ENCODE results near the gene VIPR2. TPM values are rescaled to one million over a fixed set of nuclear protein-coding genes. Genes with fewer than 3 reads are reported as not detected.
A peak's percentile ranks its signal among the peaks of the same experiment; 100 is the strongest.

The VIPR2 gene
- total RNA-seq, 4 donors from 2014 or later, result 1.8 to 3.7 (median 2.7) TPM

DNA sequence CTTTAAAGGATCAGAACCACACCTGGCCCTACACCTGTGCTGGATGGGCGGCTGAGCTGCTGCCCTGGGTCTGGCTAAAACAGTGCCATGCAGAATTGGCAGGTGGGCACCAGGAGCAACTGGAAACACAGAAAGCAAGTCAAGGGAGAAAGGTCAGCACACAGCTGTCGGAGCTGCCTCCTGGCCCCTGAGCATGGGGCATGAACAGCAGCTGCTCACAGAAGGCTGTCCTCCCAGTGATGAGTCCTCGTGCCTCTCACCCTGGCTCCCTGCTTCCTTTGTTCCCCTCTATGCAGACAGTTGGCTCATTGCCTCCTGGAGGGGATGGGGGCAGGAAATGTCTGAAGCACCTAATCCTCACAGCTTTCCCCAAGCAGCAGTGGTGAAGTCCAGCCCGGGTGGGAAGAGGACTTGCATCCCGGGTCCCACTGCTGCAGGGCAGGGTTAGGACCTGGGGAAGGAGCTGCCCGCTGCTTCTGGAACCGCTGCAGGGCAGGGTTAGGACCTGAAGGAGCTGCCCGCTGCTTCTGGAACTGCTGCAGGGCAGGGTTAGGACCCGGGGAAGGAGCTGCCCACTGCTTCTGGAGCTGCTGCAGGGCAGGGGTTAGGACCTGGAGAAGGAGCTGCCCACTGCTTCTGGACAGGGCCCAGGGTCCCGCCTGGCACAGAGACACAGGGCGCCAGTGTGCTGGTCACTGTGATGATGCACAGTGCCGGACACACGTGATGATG lies 37.3 kb downstream of the VIPR2 start:
- in situ Hi-C loops (cut with MboI; ENCODE audit: low pct_ligation_motif_present in 1 of 4, low pct_unique_long_range_greater_than_20kb in 1 of 4, low sequenced_read_pairs in 3 of 4) (no loop called here), intact Hi-C loops (cut with DNase I; ENCODE audit: low total_unique reads) (no loop called here)
- TF ChIP-seq CTCF (IDR thresholded peaks at IDR 0.05) (no peak), POLR2AphosphoS5 (IDR thresholded peaks at IDR 0.05) (no peak), EP300 (IDR thresholded peaks at IDR 0.05; ENCODE audit: low read depth) (no peak), POLR2A (IDR thresholded peaks at IDR 0.05) (no peak)
- Histone ChIP-seq H3K9me3 (no peaks in the 10 kb centered on the region), H3K4me3 (no peak overlapping the region), H3K27me3 (peaks cover 9% of the 10 kb centered on the region), H3K4me1 (peaks cover 0 to 6% (median 0%) of the 10 kb centered on the region in 4 donors), H3K27ac (no peak overlapping the region), H3K36me3 (no peaks in the 10 kb centered on the region)
- DNase-seq, result no peak
- 59 to 63% methylated on average over 8 to 13 of the region's 13 CpGs for WGBS, 2 donors (ENCODE audit: low coverage in 1 of 2)

DNA sequence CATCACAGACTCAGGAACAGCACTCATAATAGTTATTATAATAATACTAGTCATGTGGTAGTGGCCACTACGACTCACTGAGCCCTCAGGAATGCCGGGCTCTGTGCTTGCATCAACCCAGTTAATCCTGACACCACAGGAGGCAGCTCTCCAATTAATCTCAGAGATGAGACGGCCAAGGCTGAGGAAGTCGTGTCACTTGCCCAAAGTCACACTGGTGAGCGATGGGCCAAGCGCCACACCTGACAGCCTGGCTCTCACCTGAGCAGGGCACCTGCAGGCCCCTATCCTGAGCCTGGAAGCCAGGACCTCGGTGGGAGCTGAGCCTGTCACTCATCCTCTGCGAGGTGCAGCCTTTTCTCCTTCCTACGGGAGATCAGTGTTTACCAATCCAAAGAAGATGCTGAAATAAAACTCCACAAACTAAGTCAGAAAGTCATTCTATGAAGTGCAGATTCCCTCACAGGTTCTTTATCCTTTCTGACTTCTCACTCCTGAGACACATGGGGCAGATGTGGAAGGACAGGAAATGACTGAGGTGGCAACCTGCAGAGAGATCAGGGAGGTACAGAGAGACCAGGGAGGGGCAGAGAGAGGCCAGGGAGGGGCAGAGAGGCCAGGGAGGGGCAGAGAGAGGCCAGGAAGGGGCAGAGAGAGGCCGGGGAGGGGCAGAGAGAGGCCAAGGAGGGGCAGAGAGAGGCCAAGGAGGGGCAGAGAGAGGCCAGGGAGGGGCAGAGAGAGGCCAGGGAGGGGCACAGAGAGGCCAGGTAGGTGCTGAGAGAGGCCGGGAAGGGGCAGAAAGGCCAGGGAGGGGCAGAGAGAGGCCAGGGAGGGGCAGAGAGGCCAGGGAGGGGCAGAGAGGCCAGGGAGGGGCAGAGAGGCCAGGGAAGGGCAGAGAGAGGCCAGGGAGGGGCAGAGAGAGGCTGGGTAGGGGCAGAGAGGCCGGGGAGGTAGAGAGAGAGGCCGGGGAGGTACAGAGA lies 38.5 kb downstream of the VIPR2 start:
- in situ Hi-C loops (cut with MboI; ENCODE audit: low pct_ligation_motif_present in 1 of 4, low pct_unique_long_range_greater_than_20kb in 1 of 4, low sequenced_read_pairs in 3 of 4), result no loop called here
- TF ChIP-seq POLR2AphosphoS5 (IDR thresholded peaks at IDR 0.05) (no peak), EP300 (IDR thresholded peaks at IDR 0.05; ENCODE audit: low read depth) (no peak), POLR2A (IDR thresholded peaks at IDR 0.05) (no peak), CTCF (IDR thresholded peaks at IDR 0.05) (no peak)
- Histone ChIP-seq H3K4me1 (peaks cover 0 to 6% (median 0%) of the 10 kb centered on the region in 4 donors), H3K27me3 (no peaks in the 10 kb centered on the region), H3K27ac (no peak overlapping the region), H3K9me3 (no peaks in the 10 kb centered on the region), H3K36me3 (no peaks in the 10 kb centered on the region), H3K4me3 (no peak overlapping the region)
- 44 to 70% methylated on average over 5 to 13 of the region's 13 CpGs for WGBS, 2 donors (ENCODE audit: low coverage in 1 of 2)
- peak; percentile 3 for DNase-seq
- intact Hi-C loops (cut with DNase I; ENCODE audit: low total_unique reads), result no loop called here

DNA sequence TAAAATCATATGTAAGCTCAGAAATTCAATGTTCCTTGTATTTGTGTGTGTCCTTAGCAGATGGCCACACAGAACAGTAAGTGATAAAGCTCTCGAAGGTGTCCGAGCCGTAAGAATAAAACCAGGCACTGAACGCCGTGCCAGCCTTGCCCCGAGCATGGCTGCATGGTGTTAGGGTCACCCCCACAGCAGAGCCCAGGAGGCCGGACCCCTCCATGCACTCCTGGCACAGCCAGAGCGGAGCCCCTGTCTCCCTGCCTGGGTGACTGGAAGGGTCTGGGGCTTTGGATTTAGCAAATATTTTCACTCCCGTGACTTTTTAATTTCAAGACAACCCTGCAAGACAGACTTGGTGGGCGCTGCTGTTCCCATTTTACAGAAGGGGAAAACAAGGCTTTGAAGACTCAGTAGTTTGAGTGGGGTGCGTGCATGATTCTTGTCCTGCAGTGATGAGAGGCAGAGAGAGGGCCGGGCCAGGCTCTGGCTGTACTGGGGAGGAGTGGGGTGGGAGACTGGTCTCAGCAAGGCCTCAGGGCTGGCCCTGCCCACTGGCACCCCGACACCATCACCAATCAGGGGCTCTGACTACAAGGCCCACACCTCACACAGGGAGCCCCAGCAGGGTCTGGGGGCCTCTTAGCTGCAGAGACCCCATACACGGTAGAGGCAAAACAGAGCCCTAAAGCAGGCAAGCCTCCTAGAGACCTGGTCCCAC lies 39.4 kb downstream of the VIPR2 start:
- 87 to 90% methylated on average over 9 to 14 of the region's 14 CpGs for WGBS, 2 donors (ENCODE audit: low coverage in 1 of 2)
- no peaks in the 10 kb centered on the region for H3K36me3 ChIP-seq
- no peaks in the 10 kb centered on the region for H3K27me3 ChIP-seq
- peaks cover 0 to 6% (median 0%) of the 10 kb centered on the region in 4 donors for H3K4me1 ChIP-seq
- H3K9me3 ChIP-seq, result no peaks in the 10 kb centered on the region
- no peak overlapping the region for H3K27ac ChIP-seq
- no peak overlapping the region for H3K4me3 ChIP-seq
- no peak for TF ChIP-seq EP300 (IDR thresholded peaks at IDR 0.05; ENCODE audit: low read depth)
- no peak for TF ChIP-seq POLR2A (IDR thresholded peaks at IDR 0.05)
- no peak for TF ChIP-seq POLR2AphosphoS5 (IDR thresholded peaks at IDR 0.05)
- no peak for TF ChIP-seq CTCF (IDR thresholded peaks at IDR 0.05)
- intact Hi-C loops (cut with DNase I; ENCODE audit: low total_unique reads) (no loop called here), in situ Hi-C loops (cut with MboI; ENCODE audit: low pct_ligation_motif_present in 1 of 4, low pct_unique_long_range_greater_than_20kb in 1 of 4, low sequenced_read_pairs in 3 of 4) (no loop called here)
- DNase-seq, result peak; percentile 4
